GM12872 (cell line): ENCODE results near the gene CXXC1.

Experiments used
- CTCF ChIP-seq: IDR thresholded peaks from 3 replicates; pipeline ENCODE4 v1.5.1; 2011; ENCODE audit warnings: low read depth, mild to moderate bottlenecking, low read length, moderate library complexity; ENCODE audit not compliant: insufficient read depth

Gene CXXC1

GRCh38 chr18:50313873-50314460, 26.5 kb upstream of the CXXC1 start:
- no peak for TF ChIP-seq CTCF

GRCh38 chr18:50313031-50313607, 25.6 kb upstream of the CXXC1 start:
- TF ChIP-seq CTCF = no peak

GRCh38 chr18:50312296-50313030, 25.0 kb upstream of the CXXC1 start:
- TF ChIP-seq CTCF = no peak

- no peak for TF ChIP-seq CTCF
These were observed 24.2 kb upstream of the CXXC1 start for GRCh38 chr18:50311650-50312049.

GRCh38 chr18:50310080-50310479, 22.6 kb upstream of the CXXC1 start:
- no peak for TF ChIP-seq CTCF

GRCh38 chr18:50307738-50308470, 20.4 kb upstream of the CXXC1 start:
- TF ChIP-seq CTCF = no peak

- TF ChIP-seq CTCF = no peak
These were observed 19.9 kb upstream of the CXXC1 start for GRCh38 chr18:50307400-50307737.
